ENCODE measurements around the gene CEP95. TPM values are rescaled to one million over a fixed set of nuclear protein-coding genes. Genes with fewer than 3 reads are reported as not detected.

The CEP95 gene
- polyA plus RNA-seq, 2 of the 4 experiments (the other 2 are of a cell fraction): 30.0 to 73.0 TPM

- ChIA-PET CTCF (interaction anchor here (0.5 to 1.7 kb wide), 3 partner anchors 16 to 103 kb away, joined by 3 to 7 read pairs (median 4); no protein-coding TSS in a partner anchor), POLR2A (no interaction called here)
- H3K27ac ChIP-seq: no peak overlapping the region
- no peaks in the 10 kb centered on the region for H3K9me3 ChIP-seq
- H3K4me2 ChIP-seq: no peak overlapping the region
- FAIRE-seq (no peak), ATAC-seq (no peak), DNase-seq (ENCODE audit: low read depth in 1 of 2, low spot score in 1 of 2) (no peak)
- H3K4me3 ChIP-seq: no peak overlapping the region
- H3K4me1 ChIP-seq: no peaks in the 10 kb centered on the region
- WGBS (ENCODE audit: missing lambda C conversion rate): 93% methylated on average over 7 of the region's 7 CpGs
- TF ChIP-seq CBX2 (IDR thresholded peaks at IDR 0.05; ENCODE audit: borderline replicate concordance, low read depth): no peak
- TF ChIP-seq MAFK (IDR thresholded peaks at IDR 0.05; ENCODE audit: partially characterized antibody): no peak
- no peak for TF ChIP-seq NPAS2 (CRISPR knock-in tag; IDR thresholded peaks at IDR 0.05; ENCODE audit: borderline replicate concordance)
- TF ChIP-seq TFCP2L1 (CRISPR knock-in tag; IDR thresholded peaks at IDR 0.05): no peak
- TF ChIP-seq BCL3 (IDR thresholded peaks at IDR 0.05): no peak
- TF ChIP-seq HES2 (IDR thresholded peaks at IDR 0.05): no peak
- no peak for TF ChIP-seq HMGXB4 (CRISPR knock-in tag; IDR thresholded peaks at IDR 0.05; ENCODE audit: borderline replicate concordance)
- TF ChIP-seq HOXB13 (CRISPR knock-in tag; IDR thresholded peaks at IDR 0.05; ENCODE audit: low read depth): no peak
- no peak for TF ChIP-seq POLR2AphosphoS2 (conservative IDR thresholded peaks at IDR 0.05; ENCODE audit: low read length)
- TF ChIP-seq MYC (IDR thresholded peaks at IDR 0.05; ENCODE audit: borderline replicate concordance, low read length): no peak
- TF ChIP-seq JUN (IDR thresholded peaks at IDR 0.05): no peak
- no peak for TF ChIP-seq SMC3 (IDR thresholded peaks at IDR 0.05)
- TF ChIP-seq MAX (IDR thresholded peaks at IDR 0.05): no peak
- TF ChIP-seq ESRRA (IDR thresholded peaks at IDR 0.05; ENCODE audit: borderline replicate concordance, low read length): no peak
- no peak for TF ChIP-seq ATOH8 (CRISPR knock-in tag; IDR thresholded peaks at IDR 0.05; ENCODE audit: low read depth)
- no peak for TF ChIP-seq PBX3 (IDR thresholded peaks at IDR 0.05)
Measured at GRCh38 chr17:64546716-64547115, 39.9 kb downstream of the CEP95 start.

- no peaks in the 10 kb centered on the region for H3K4me1 ChIP-seq
- no peak overlapping the region for H3K4me2 ChIP-seq
- ChIA-PET CTCF (interaction anchor here (0.7 to 2.1 kb wide), 11 partner anchors 10 to 190 kb away, joined by 3 to 11 read pairs (median 4); no protein-coding TSS in a partner anchor), POLR2A (interaction anchor here (0.7 kb wide), 1 partner anchor 192 kb away, joined by 3 read pairs; no protein-coding TSS in a partner anchor)
- FAIRE-seq (no peak), DNase-seq (ENCODE audit: low read depth in 1 of 2, low spot score in 1 of 2) (no peak), ATAC-seq (0 out of 6 replicates have a peak, but pooled peaks of 1 of the 2 experiments have one; percentile 32)
- no peak for TF ChIP-seq REST (IDR thresholded peaks at IDR 0.05)
- no peak for TF ChIP-seq NPAS2 (CRISPR knock-in tag; IDR thresholded peaks at IDR 0.05; ENCODE audit: borderline replicate concordance)
- no peak for TF ChIP-seq ATOH8 (CRISPR knock-in tag; IDR thresholded peaks at IDR 0.05; ENCODE audit: low read depth)
- TF ChIP-seq RARB (CRISPR knock-in tag; IDR thresholded peaks at IDR 0.05): no peak
- TF ChIP-seq RAD21 (conservative IDR thresholded peaks at IDR 0.05 in 1 of 2, IDR thresholded peaks at IDR 0.05 in 1 of 2): no peak
- TF ChIP-seq HMGXB4 (CRISPR knock-in tag; IDR thresholded peaks at IDR 0.05; ENCODE audit: borderline replicate concordance): no peak
- no peak for TF ChIP-seq E2F6 (IDR thresholded peaks at IDR 0.05; ENCODE audit: borderline replicate concordance, low read depth)
- no peak for TF ChIP-seq MAX (IDR thresholded peaks at IDR 0.05)
- no peaks in the 10 kb centered on the region for H3K9me3 ChIP-seq
- H3K27ac ChIP-seq: no peak overlapping the region
- no peak overlapping the region for H3K4me3 ChIP-seq
- 89% methylated on average over 10 of the region's 10 CpGs for WGBS (ENCODE audit: missing lambda C conversion rate)
Measured at GRCh38 chr17:64547319-64547718, 40.5 kb downstream of the CEP95 start.

Measured in A549 (cell line).